Testis (tissue), 3 donors: ENCODE measurements around the gene AGAP1. TPM values are rescaled to one million over a fixed set of nuclear protein-coding genes. Genes with fewer than 3 reads are reported as not detected.

ENCODE experiments used
- DNase-seq: peaks from one replicate; pipeline ENCODE4 v3.0.0-alpha.2; 2019
- H3K27ac ChIP-seq, 2 donors: fragments of 200-600 bp; sonication (generic); one replicate each; pipeline ENCODE4 v1.5.1; 2019
- H3K27me3 ChIP-seq: fragments of 200-600 bp; sonication (generic); one replicate; pipeline ENCODE4 v1.5.1; 2019
- H3K36me3 ChIP-seq: fragments of 200-600 bp; sonication (generic); one replicate; pipeline ENCODE4 v1.5.1; 2017; ENCODE audit warnings: low read depth; ENCODE audit errors: missing control alignments
- H3K4me1 ChIP-seq: fragments of 200-600 bp; sonication (generic); one replicate; pipeline ENCODE4 v1.5.1; 2019
- H3K4me3 ChIP-seq, 2 donors: fragments of 200-600 bp; sonication (generic); one replicate each; pipeline ENCODE4 v1.5.1; 2017 to 2019
- H3K9me3 ChIP-seq: fragments of 200-600 bp; sonication (generic); one replicate; pipeline ENCODE4 v1.5.1; 2017
- POLR2A ChIP-seq: fragments of 450-650 bp; IDR thresholded peaks from one replicate; pipeline ENCODE4 v1.6.1; 2017; ENCODE audit warnings: antibody characterized with exemption, mild to moderate bottlenecking, moderate library complexity
- WGBS, 2 donors: methylation state at CpG; one replicate each; pipeline ENCODE4 v1.1.5; 2018; 5-methylcytosine and 5-hydroxymethylcytosine counted together
- intact Hi-C: fragments of 100-400 bp; cut with DNase I; formaldehyde crosslinking; loops from one replicate; pipeline ENCODE4 v1.15.1; 2023; ENCODE audit warnings: low total_unique reads
- polyA plus RNA-seq: library from polyadenylated mRNA; stranded (reverse); fragments of 350-450 nt; fragmentation: Illumina TruSeq; extraction: RNeasy Lipid Tissue Mini Kit (QIAGEN cat#74804); gene quantifications from one replicate; pipeline ENCODE4 v1.2.3, GENCODE V29; 2014; ENCODE audit warnings: low read depth, low replicate concordance; ENCODE audit not compliant: insufficient read depth
- total RNA-seq, 2 donors: library from RNA; depleted of rRNA; stranded (reverse); fragments of >200 nt; gene quantifications; one replicate each; pipeline ENCODE4 v1.2.3, GENCODE V29; 2016
- TF ChIP-seq, protein P1 (sequence below), 3 experiments: fragments of 450-650 bp in 2 of 3; fragments of 200-600 bp in 1 of 3; sonication (generic) in 1 of 3; IDR thresholded peaks; one replicate each; pipeline ENCODE4 v1.5.1; 2016 to 2019; ENCODE audit warnings: antibody characterized with exemption in 3 of 3, mild to moderate bottlenecking in 2 of 3, moderate library complexity in 1 of 3

Gene AGAP1
- total and polyA plus RNA-seq, 3 donors from 2014 or later: 21.4 to 45.5 (median 40.7) TPM

DNA sequence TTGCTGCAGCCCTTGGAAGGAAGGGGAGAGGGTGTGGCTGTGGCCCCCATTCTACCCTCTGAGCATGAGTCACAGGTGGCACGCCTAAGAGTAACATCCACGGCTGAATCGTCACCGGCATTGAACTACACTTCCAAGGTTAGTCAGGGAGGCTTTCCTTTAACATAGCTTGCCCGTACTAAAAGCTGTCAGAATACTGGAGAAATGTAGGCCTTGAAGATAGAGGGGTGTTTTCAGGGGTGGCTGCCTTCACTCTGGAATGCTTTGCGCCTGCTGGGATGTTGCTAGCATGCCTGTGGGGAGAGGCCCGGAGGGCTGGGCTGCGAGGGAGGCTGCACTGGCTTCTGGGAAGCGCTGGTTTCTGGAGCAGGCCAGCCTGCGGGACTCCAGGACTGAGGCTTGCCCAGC is 333.7 kb downstream of the AGAP1 start:
- TF ChIP-seq POLR2A: no peak
- TF ChIP-seq, protein P1, sequence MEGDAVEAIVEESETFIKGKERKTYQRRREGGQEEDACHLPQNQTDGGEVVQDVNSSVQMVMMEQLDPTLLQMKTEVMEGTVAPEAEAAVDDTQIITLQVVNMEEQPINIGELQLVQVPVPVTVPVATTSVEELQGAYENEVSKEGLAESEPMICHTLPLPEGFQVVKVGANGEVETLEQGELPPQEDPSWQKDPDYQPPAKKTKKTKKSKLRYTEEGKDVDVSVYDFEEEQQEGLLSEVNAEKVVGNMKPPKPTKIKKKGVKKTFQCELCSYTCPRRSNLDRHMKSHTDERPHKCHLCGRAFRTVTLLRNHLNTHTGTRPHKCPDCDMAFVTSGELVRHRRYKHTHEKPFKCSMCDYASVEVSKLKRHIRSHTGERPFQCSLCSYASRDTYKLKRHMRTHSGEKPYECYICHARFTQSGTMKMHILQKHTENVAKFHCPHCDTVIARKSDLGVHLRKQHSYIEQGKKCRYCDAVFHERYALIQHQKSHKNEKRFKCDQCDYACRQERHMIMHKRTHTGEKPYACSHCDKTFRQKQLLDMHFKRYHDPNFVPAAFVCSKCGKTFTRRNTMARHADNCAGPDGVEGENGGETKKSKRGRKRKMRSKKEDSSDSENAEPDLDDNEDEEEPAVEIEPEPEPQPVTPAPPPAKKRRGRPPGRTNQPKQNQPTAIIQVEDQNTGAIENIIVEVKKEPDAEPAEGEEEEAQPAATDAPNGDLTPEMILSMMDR (IDR thresholded peaks at IDR 0.05): no peak
- Histone ChIP-seq H3K27ac (no peak overlapping the region), H3K36me3 (no peaks in the 10 kb centered on the region), H3K4me3 (no peak overlapping the region), H3K27me3 (no peaks in the 10 kb centered on the region), H3K9me3 (no peaks in the 10 kb centered on the region), H3K4me1 (no peaks in the 10 kb centered on the region)
- DNase-seq: no peak
- intact Hi-C loops: no loop called here
- WGBS, 2 donors: 76 to 83% methylated on average over 10 of the region's 10 CpGs

DNA sequence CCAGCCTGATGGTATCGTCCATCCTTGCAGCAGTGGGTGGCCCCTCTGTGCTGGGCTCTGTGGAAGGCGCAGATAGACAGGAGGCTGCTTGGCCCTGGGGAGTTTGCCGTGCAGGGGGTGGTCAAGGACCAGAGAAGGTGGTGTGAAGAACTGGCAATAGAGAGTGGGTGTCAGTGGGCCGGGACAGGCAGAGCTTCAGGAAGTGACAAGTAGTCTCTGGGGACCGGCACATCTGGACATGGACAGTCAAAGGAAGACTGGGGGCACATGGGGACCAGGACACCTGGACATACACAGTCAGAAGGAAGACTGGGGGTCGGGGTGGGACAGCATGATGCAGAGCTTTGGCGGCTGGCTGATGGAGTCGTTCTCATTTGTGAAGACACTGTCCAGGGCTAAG is 335.9 kb downstream of the AGAP1 start:
- intact Hi-C loops: no loop called here
- WGBS, 2 donors: 93 to 94% methylated on average over 7 to 8 of the region's 8 CpGs

DNA sequence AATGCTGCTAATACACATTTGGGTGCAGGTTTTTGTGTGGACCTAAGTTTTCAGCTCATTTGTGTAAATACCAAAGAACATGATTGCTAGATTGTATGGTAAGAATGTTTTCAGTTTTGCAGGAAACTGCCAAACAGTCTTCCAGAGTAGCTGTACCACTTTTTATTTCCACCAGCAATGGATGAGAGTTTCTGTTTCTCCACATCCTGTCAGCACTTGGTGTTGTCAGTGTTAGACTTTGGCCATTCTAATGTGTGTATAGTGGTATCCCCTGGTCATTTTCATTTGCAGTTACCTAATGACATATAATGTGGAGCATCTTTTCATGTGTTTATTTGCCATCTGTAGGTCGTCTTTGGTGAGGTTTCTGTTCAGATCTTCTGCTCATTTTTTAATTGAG is 337.9 kb downstream of the AGAP1 start:
- WGBS, 2 donors: 75 to 95% methylated on average over 1 of the region's 1 CpG
- intact Hi-C loops: no loop called here

More for the DNA sequence above, 335.9 kb downstream of the AGAP1 start:
- DNase-seq: no peak
- H3K4me3 ChIP-seq: no peak overlapping the region
- no peaks in the 10 kb centered on the region for H3K27me3 ChIP-seq
- no peaks in the 10 kb centered on the region for H3K36me3 ChIP-seq
- H3K9me3 ChIP-seq: no peaks in the 10 kb centered on the region
- TF ChIP-seq, protein P1 (IDR thresholded peaks at IDR 0.05): no peak
- no peak for TF ChIP-seq POLR2A
- no peak overlapping the region for H3K27ac ChIP-seq
- H3K4me1 ChIP-seq: no peaks in the 10 kb centered on the region

DNA sequence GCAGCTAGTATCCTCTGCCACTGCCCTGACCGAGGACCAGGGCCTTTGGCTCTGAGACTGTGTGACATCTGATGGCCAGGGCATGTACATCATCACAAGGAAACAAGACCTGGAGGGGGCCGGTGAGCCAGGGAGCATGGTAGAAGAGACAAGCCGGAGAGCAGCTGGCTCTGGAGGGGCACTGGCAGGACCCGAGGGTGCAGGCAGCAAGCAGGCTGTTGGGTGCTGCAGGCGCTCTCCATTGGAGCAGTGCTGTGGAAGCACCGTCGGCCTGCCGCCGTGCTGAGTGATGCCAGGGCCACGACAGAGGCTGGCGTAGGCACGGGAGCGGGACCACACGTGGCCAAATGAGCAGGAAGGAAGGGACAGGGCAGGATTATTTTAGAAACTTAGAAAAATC is 339.1 kb downstream of the AGAP1 start:
- no peaks in the 10 kb centered on the region for H3K9me3 ChIP-seq
- no peaks in the 10 kb centered on the region for H3K36me3 ChIP-seq
- no peaks in the 10 kb centered on the region for H3K27me3 ChIP-seq
- intact Hi-C loops: no loop called here
- no peak overlapping the region for H3K4me3 ChIP-seq
- DNase-seq: no peak
- WGBS, 2 donors: 95% methylated on average over 14 of the region's 14 CpGs
- H3K27ac ChIP-seq: no peak overlapping the region
- no peak for TF ChIP-seq POLR2A
- TF ChIP-seq, protein P1 (IDR thresholded peaks at IDR 0.05): no peak
- no peaks in the 10 kb centered on the region for H3K4me1 ChIP-seq

More for the DNA sequence above, 337.9 kb downstream of the AGAP1 start:
- DNase-seq: no peak
- TF ChIP-seq, protein P1 (IDR thresholded peaks at IDR 0.05): no peak
- TF ChIP-seq POLR2A: no peak
- no peaks in the 10 kb centered on the region for H3K27me3 ChIP-seq
- no peak overlapping the region for H3K27ac ChIP-seq
- no peaks in the 10 kb centered on the region for H3K4me1 ChIP-seq
- no peaks in the 10 kb centered on the region for H3K9me3 ChIP-seq
- H3K4me3 ChIP-seq: no peak overlapping the region
- H3K36me3 ChIP-seq: no peaks in the 10 kb centered on the region

DNA sequence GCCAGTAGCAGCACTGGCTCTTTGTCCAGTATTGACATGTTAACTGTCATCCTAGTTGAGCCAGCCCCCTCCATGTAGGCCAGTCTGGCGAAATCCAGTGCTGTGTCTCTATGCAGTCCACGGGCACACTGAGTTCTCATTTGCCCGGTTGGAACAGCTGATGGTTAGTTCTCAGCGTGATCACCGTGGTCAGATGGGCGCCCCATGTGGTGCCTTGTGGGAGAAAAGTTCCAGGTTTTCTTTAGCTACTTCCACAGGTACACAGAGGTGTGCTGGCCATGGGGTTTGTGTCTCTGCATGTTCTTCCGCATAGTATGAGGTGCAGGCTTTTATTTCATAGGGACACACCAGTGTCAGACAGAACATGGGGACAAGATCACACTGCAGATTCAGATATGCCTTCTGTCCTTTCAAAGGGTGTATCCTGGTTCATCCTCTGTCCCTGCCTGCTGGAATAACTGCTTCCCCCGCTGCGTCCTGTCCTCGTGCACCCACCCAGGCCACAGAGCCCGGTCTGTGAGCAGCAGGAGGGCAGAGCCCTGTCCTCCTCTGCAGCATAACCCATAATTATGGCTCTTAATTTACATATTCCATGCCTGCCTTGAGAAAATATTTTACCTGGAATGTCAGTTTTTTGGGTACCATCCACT is 340.3 kb downstream of the AGAP1 start:
- Histone ChIP-seq H3K36me3 (no peaks in the 10 kb centered on the region), H3K4me1 (no peaks in the 10 kb centered on the region), H3K9me3 (no peaks in the 10 kb centered on the region), H3K27ac (no peak overlapping the region), H3K4me3 (no peak overlapping the region), H3K27me3 (no peaks in the 10 kb centered on the region)
- WGBS, 2 donors: 93 to 97% methylated on average over 11 of the region's 11 CpGs
- DNase-seq: no peak
- intact Hi-C loops: no loop called here
- TF ChIP-seq, protein P1 (IDR thresholded peaks at IDR 0.05): no peak
- TF ChIP-seq POLR2A: no peak
